CD4-positive, alpha-beta T cell (primary cell): ENCODE results near the gene TMOD1. TPM values are rescaled to one million over a fixed set of nuclear protein-coding genes. Genes with fewer than 3 reads are reported as not detected.

Source experiments
- ATAC-seq: fragments of 200-7000 bp; cut with Tn5 transposase; one replicate; pipeline ENCODE4 v1.10.0; 2022; ENCODE audit warnings: mild to moderate bottlenecking; ENCODE audit not compliant: poor library complexity
- CTCF ChIA-PET: fragments of 350-600 bp; sonication (Branson Sonifier 250); formaldehyde crosslinking; loops from one replicate; lab custom pipeline; 2021; ENCODE audit warnings: antibody characterized with exemption, inconsistent platforms; lab: Charles Lee
- POLR2A ChIA-PET: fragments of 350-600 bp; sonication (Branson Sonifier 250); formaldehyde crosslinking; loops from one replicate; lab custom pipeline; 2021; ENCODE audit warnings: antibody characterized with exemption, inconsistent platforms; lab: Charles Lee
- DNase-seq, 14 experiments: peaks; one replicate each; pipeline ENCODE4 v3.0.0-alpha.2; 2013 to 2020; ENCODE audit warnings: mixed read lengths in 2 of 14
- H3K27ac ChIP-seq, 2 donors: one replicate each; pipeline versions ENCODE4 v1.5.1 to v1.7.0; 2013; ENCODE audit warnings: low read length in 2 of 2, low read depth in 1 of 2, mild to moderate bottlenecking in 1 of 2
- H3K27me3 ChIP-seq, 2 experiments: 1 replicate in 1 of 2; 2 replicates in 1 of 2; pipeline versions ENCODE4 v1.6.1 to v1.7.0; 2013; ENCODE audit warnings: low read length in 2 of 2, control low read depth in 1 of 2, mild to moderate bottlenecking in 1 of 2, moderate library complexity in 1 of 2; ENCODE audit not compliant: insufficient read depth in 2 of 2, control insufficient read depth in 1 of 2
- H3K36me3 ChIP-seq: one replicate; pipeline ENCODE4 v1.6.1; 2013; ENCODE audit warnings: low read length, control low read depth; ENCODE audit not compliant: insufficient read depth
- H3K4me1 ChIP-seq: one replicate; pipeline ENCODE4 v1.6.1; 2013; ENCODE audit warnings: low read length, control low read depth; ENCODE audit not compliant: insufficient read depth
- H3K4me3 ChIP-seq: one replicate; pipeline ENCODE4 v1.5.1; 2013; ENCODE audit warnings: mild to moderate bottlenecking, low read length, moderate library complexity
- H3K9me3 ChIP-seq, 2 experiments: 1 replicate in 1 of 2; 2 replicates in 1 of 2; pipeline versions ENCODE4 v1.6.1 to v1.7.0; 2013; ENCODE audit warnings: low read length in 2 of 2, mild to moderate bottlenecking in 2 of 2, control low read depth in 1 of 2, moderate library complexity in 1 of 2; ENCODE audit not compliant: control insufficient read depth in 1 of 2, insufficient read depth in 1 of 2
- H3K27ac Mint-ChIP-seq: one replicate; pipeline ENCODE4 v1.8.0; 2020; ENCODE audit warnings: mixed read lengths
- H3K27me3 Mint-ChIP-seq: one replicate; pipeline ENCODE4 v1.8.0; 2021; ENCODE audit warnings: mixed read lengths
- H3K36me3 Mint-ChIP-seq: one replicate; pipeline ENCODE4 v1.8.0; 2021; ENCODE audit warnings: low read depth, mixed read lengths
- H3K4me1 Mint-ChIP-seq: one replicate; pipeline ENCODE4 v1.8.0; 2021; ENCODE audit warnings: low read depth, mixed read lengths
- H3K4me3 Mint-ChIP-seq: one replicate; pipeline ENCODE4 v1.8.0; 2020; ENCODE audit warnings: mild to moderate bottlenecking, mixed read lengths
- H3K9me3 Mint-ChIP-seq: one replicate; pipeline ENCODE4 v1.8.0; 2020; ENCODE audit warnings: mixed read lengths
- intact Hi-C, 2 experiments: fragments of 100-400 bp; cut with DNase I in 1 of 2; cut with micrococcal nuclease in 1 of 2; formaldehyde crosslinking; loops; one replicate each; pipeline versions ENCODE4 v1.15.1 to v1.9.0; 2023 to 2025; cut with DNase I, micrococcal nuclease
- total RNA-seq, 174 experiments: library from RNA in 2 of 174; stranded (reverse) in 2 of 174; gene quantifications; one replicate each; pipeline ENCODE4 v1.2.3 and lab custom pipeline; 2021 to 2026
- TF ChIP-seq, protein P1 (sequence below): fragments of 200-600 bp; IDR thresholded peaks from one replicate; pipeline ENCODE4 v1.8.0; 2022; ENCODE audit warnings: antibody characterized with exemption, mild to moderate bottlenecking

TMOD1 gene
- total RNA-seq, 2 experiments from 2014 or later: 0.20 to 0.47 TPM

DNA sequence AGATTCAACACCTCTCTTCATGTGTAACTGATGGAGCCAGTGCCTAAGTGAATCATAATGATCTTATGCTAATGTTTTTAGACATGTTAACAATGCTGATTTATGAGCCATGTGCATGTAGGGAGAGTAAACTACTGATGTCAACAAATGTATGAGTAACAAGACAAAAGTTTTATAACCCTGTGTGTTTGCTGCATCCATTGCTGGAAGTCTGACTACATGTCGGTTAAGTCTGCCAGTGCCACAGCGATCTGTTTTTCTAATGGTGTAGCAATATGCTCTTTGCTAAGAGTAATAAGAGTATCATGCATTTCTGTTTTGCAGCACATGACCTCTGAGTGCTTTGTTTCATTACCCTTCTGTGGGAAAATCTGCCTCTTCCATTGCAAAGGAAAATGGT is 26.4 kb upstream of the TMOD1 start:
- no peak for DNase-seq
- POLR2A ChIA-PET: no interaction called here
- H3K4me1 Mint-ChIP-seq: no peaks in the 10 kb centered on the region
- H3K36me3 Mint-ChIP-seq: peaks cover 78% of the 10 kb centered on the region
- H3K4me1 ChIP-seq: no peaks in the 10 kb centered on the region
- no peak overlapping the region for H3K27ac Mint-ChIP-seq
- no peaks in the 10 kb centered on the region for H3K9me3 Mint-ChIP-seq
- TF ChIP-seq, protein P1, sequence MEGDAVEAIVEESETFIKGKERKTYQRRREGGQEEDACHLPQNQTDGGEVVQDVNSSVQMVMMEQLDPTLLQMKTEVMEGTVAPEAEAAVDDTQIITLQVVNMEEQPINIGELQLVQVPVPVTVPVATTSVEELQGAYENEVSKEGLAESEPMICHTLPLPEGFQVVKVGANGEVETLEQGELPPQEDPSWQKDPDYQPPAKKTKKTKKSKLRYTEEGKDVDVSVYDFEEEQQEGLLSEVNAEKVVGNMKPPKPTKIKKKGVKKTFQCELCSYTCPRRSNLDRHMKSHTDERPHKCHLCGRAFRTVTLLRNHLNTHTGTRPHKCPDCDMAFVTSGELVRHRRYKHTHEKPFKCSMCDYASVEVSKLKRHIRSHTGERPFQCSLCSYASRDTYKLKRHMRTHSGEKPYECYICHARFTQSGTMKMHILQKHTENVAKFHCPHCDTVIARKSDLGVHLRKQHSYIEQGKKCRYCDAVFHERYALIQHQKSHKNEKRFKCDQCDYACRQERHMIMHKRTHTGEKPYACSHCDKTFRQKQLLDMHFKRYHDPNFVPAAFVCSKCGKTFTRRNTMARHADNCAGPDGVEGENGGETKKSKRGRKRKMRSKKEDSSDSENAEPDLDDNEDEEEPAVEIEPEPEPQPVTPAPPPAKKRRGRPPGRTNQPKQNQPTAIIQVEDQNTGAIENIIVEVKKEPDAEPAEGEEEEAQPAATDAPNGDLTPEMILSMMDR: no peak
- no peak overlapping the region for H3K4me3 Mint-ChIP-seq
- CTCF ChIA-PET: no interaction called here
- no peaks in the 10 kb centered on the region for H3K27me3 ChIP-seq
- H3K4me3 ChIP-seq: no peak overlapping the region
- no peak overlapping the region for H3K27ac ChIP-seq
- no peaks in the 10 kb centered on the region for H3K27me3 Mint-ChIP-seq
- peaks cover 36% of the 10 kb centered on the region for H3K36me3 ChIP-seq
- no peak for ATAC-seq
- intact Hi-C loops: no loop called here
- H3K9me3 ChIP-seq: no peaks in the 10 kb centered on the region

DNA sequence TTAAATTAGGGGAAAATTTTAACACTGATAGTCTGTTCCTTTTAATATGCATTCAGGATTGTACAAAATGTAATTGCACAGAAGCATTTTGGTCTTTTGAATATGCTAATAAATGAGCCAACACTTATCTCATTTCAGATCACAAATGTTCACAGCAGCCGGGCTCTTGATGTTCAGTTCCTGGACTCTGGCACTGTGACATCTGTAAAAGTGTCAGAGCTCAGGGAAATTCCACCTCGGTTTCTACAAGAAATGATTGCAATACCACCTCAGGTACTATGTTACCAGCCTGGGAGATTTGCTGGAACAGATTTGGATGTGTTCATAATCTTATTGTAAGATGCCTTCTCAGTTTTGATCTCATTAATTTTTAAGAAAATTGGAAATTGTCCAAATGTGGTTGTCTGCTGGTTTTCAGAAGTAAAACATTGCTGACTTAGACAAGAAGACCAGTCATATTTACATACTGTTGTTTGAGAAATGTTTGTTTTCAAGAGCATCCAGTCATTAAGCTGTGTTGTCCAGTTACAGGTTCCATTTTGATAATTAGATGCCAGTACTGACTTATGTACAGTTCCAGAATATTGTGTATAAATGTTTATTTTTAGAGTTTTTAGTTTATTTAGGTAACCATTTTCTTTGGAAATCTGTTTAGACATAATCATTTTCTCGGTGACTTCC is 23.0 kb upstream of the TMOD1 start:
- TF ChIP-seq, protein P1: no peak
- H3K36me3 Mint-ChIP-seq: peaks cover 86% of the 10 kb centered on the region
- H3K27me3 Mint-ChIP-seq: no peaks in the 10 kb centered on the region
- Histone ChIP-seq H3K4me1 (no peaks in the 10 kb centered on the region), H3K4me3 (no peak overlapping the region), H3K36me3 (peaks cover 52% of the 10 kb centered on the region), H3K27me3 (no peaks in the 10 kb centered on the region), H3K9me3 (peaks cover 0 to 7% of the 10 kb centered on the region in 2 experiments), H3K27ac (no peak overlapping the region)
- no peak for DNase-seq
- CTCF ChIA-PET: no interaction called here
- POLR2A ChIA-PET: no interaction called here
- H3K4me3 Mint-ChIP-seq: no peak overlapping the region
- H3K27ac Mint-ChIP-seq: no peak overlapping the region
- intact Hi-C loops: no loop called here
- no peaks in the 10 kb centered on the region for H3K9me3 Mint-ChIP-seq
- ATAC-seq: no peak
- no peaks in the 10 kb centered on the region for H3K4me1 Mint-ChIP-seq

DNA sequence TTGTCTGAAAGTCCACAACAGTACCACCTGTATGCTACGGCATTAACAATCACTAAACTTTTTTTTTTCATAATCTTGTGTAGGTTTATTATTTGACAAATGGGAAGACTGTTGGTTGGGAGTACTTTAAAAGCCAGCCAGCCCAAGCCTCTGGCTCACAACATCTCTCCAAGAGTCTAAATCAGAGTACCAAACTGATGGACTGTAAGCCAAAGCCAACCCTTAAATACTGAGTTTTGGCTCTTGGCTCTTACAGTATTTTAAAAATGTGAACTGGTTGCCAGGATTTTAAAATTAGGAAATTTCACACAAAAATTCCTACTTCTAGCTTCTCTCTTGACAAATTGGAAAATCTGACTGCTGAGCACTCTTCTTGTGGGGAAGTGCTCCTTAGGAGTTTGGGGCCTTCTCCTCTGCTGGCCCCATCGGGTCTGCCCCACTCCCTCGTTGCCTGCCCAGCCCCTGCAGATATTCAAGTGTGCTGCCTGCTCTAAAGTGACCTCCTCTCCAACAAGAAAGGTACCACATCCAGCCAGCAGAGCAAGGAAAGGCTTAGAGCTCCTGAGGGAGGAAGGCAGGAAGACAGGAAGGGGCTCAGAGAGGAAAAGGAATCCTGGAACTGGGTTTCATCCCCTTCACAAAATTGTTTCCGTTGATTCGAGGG is 21.8 kb upstream of the TMOD1 start:
- ChIA-PET CTCF (interaction anchor here (0.6 to 1.0 kb wide), 2 partner anchors 119 to 719 kb away, joined by 3 read pairs; no protein-coding TSS in a partner anchor), POLR2A (interaction anchor here (0.6 kb wide), 1 partner anchor 20 kb away, joined by 3 read pairs; no protein-coding TSS in a partner anchor)
- Histone ChIP-seq H3K4me1 (no peaks in the 10 kb centered on the region), H3K4me3 (no peak overlapping the region), H3K9me3 (peaks cover 0 to 7% of the 10 kb centered on the region in 2 experiments), H3K27ac (no peak overlapping the region), H3K27me3 (no peaks in the 10 kb centered on the region), H3K36me3 (peaks cover 48% of the 10 kb centered on the region)
- TF ChIP-seq, protein P1: no peak
- DNase-seq: no peak
- no peaks in the 10 kb centered on the region for H3K27me3 Mint-ChIP-seq
- intact Hi-C loops: no loop called here
- no peaks in the 10 kb centered on the region for H3K4me1 Mint-ChIP-seq
- no peak for ATAC-seq
- no peak overlapping the region for H3K4me3 Mint-ChIP-seq
- H3K27ac Mint-ChIP-seq: no peak overlapping the region
- peaks cover 84% of the 10 kb centered on the region for H3K36me3 Mint-ChIP-seq
- no peaks in the 10 kb centered on the region for H3K9me3 Mint-ChIP-seq
